Natural killer cell (primary cell): ENCODE measurements around the gene DAD1. TPM values are rescaled to one million over a fixed set of nuclear protein-coding genes. Genes with fewer than 3 reads are reported as not detected.
"Not testable (repeated sequence)": the region's sequence is repeated elsewhere in the genome, so short reads cannot be mapped to it uniquely, and the experiment has no call there.

Experiments
- ATAC-seq, 3 donors: fragments of 150-1000 bp in 2 of 3; fragments of 200-7000 bp in 1 of 3; cut with Tn5 transposase; 1 replicate in 1 of 3; 2 replicates in 2 of 3; pipeline ENCODE4 v1.10.0; 2021; ENCODE audit warnings: mild to moderate bottlenecking in 2 of 3, moderate library complexity in 2 of 3
- DNase-seq, 2 donors: peaks; one replicate each; pipeline versions ENCODE4 v3.0.0 to v3.0.0-alpha.2; 2013 to 2021; ENCODE audit warnings: mixed read lengths in 1 of 2
- H3K27ac ChIP-seq: one replicate; pipeline ENCODE4 v1.5.1; 2013; ENCODE audit warnings: mild to moderate bottlenecking, low read length
- H3K27me3 ChIP-seq: one replicate; pipeline ENCODE4 v1.6.1; 2013; ENCODE audit warnings: low read length; ENCODE audit not compliant: control insufficient read depth, insufficient read depth
- H3K36me3 ChIP-seq: one replicate; pipeline ENCODE4 v1.6.1; 2013; ENCODE audit warnings: low read length; ENCODE audit not compliant: control insufficient read depth, insufficient read depth
- H3K4me1 ChIP-seq: one replicate; pipeline ENCODE4 v1.6.1; 2013; ENCODE audit warnings: low read length; ENCODE audit not compliant: control insufficient read depth, insufficient read depth
- H3K4me3 ChIP-seq: one replicate; pipeline ENCODE4 v1.5.1; 2013; ENCODE audit warnings: low read length
- H3K9me3 ChIP-seq: one replicate; pipeline ENCODE4 v1.6.1; 2013; ENCODE audit warnings: low read length; ENCODE audit not compliant: control insufficient read depth, insufficient read depth
- H3K27ac Mint-ChIP-seq, 2 donors: one replicate each; pipeline ENCODE4 v1.8.0; 2022; ENCODE audit warnings: mild to moderate bottlenecking in 2 of 2, mixed read lengths in 2 of 2, moderate library complexity in 1 of 2
- H3K27me3 Mint-ChIP-seq, 2 donors: one replicate each; pipeline ENCODE4 v1.8.0; 2022; ENCODE audit warnings: low read depth in 2 of 2, mixed read lengths in 2 of 2
- H3K36me3 Mint-ChIP-seq: one replicate; pipeline ENCODE4 v1.8.0; 2022; ENCODE audit warnings: mixed read lengths
- H3K4me1 Mint-ChIP-seq, 2 donors: one replicate each; pipeline ENCODE4 v1.8.0; 2022; ENCODE audit warnings: mixed read lengths in 2 of 2
- H3K4me3 Mint-ChIP-seq: one replicate; pipeline ENCODE4 v1.8.0; 2022; ENCODE audit warnings: mild to moderate bottlenecking, moderate library complexity, mixed read lengths
- H3K9me3 Mint-ChIP-seq, 2 donors: one replicate each; pipeline ENCODE4 v1.8.0; 2022; ENCODE audit warnings: mixed read lengths in 2 of 2
- CTCF ChIP-seq: fragments of 200-600 bp; IDR thresholded peaks from one replicate; pipeline ENCODE4 v1.8.0; 2022; ENCODE audit warnings: antibody characterized with exemption
- WGBS: methylation state at CpG from one replicate; pipeline ENCODE4 v1.1.7; 2013; ENCODE audit warnings: missing lambda C conversion rate; ENCODE audit not compliant: insufficient coverage; 5-methylcytosine and 5-hydroxymethylcytosine counted together
- intact Hi-C: fragments of 100-400 bp; cut with micrococcal nuclease; formaldehyde crosslinking; loops from one replicate; pipeline ENCODE4 v1.14.2; 2022
- total RNA-seq, 4 donors: library from RNA; stranded (reverse); fragments of 120-200 nt in 1 of 4; gene quantifications; one replicate each; pipeline versions ENCODE4 v1.2.3 to v1.2.4, GENCODE V29; 2013 to 2022

Gene DAD1
- total RNA-seq, 3 donors from 2014 or later (not counting 1 experiment from before 2014, with no cell fraction given), result 79.5 to 97.9 (median 92.8) TPM

GRCh38 chr14:22588526-22589095 is 413 bp downstream of the DAD1 start:
- H3K9me3 Mint-ChIP-seq, result no peaks in the 10 kb centered on the region
- Histone ChIP-seq H3K4me1 (peaks cover 21% of the 10 kb centered on the region), H3K27me3 (no peaks in the 10 kb centered on the region), H3K27ac (peak overlapping the region; percentile 97), H3K36me3 (peaks cover 2% of the 10 kb centered on the region), H3K4me3 (peak overlapping the region; percentile 80), H3K9me3 (no peaks in the 10 kb centered on the region)
- under 1% methylated on average over 14 of the region's 17 CpGs for WGBS
- TF ChIP-seq CTCF, result no peak
- DNase-seq (peak in 1 of 2 donors; percentile 64), ATAC-seq (no peak)
- H3K27me3 Mint-ChIP-seq, result peaks cover 7 to 10% of the 10 kb centered on the region in 2 donors
- H3K27ac Mint-ChIP-seq, result peak overlapping the region; percentile 97 to 99
- H3K36me3 Mint-ChIP-seq, result no peaks in the 10 kb centered on the region
- peak overlapping the region; percentile 90 for H3K4me3 Mint-ChIP-seq
- intact Hi-C loops, result loop anchor here (1.0 to 5.0 kb wide), 8 partner anchors 10 to 507 kb away; partner anchors contain the start of genes ABHD4, ACIN1, C14orf119 and LRP10
- H3K4me1 Mint-ChIP-seq, result peaks cover 51 to 53% of the 10 kb centered on the region in 2 donors

DNA sequence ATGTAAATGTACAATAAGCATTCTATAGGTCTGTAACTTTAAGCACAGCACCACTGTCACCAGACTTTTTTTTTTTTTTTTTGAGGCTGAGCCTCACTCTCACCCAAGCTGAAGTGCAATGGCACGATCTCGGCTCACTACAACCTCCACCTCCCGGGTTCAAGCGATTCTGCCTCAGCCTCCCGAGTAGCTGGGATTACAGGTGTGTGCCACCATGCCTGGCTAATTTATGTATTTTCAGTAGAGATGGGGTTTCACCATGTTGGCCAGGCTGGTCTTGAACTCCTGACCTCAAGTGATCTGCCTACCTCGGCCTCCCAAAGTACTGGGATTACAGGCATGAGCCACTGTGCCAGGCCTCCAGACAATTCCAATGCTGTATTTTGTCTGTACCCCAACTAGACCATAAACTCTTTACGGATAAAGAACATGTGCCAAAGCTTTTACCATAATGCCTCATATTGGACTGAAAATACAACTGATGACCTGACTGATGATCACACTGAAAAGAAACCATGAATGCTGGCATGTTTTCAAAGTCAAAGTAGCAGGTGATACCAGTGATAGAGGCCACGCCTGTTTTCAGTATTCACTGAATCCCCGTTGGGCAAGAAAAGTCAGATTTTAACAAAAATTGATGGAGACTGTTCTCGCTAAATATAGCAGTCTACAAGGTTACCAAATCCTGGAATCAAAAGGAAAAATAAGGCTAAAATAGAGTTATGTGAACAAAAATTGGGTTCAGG is 1.2 kb downstream of the DAD1 start:
- intact Hi-C loops, result loop anchor here (2.0 to 5.0 kb wide), 3 partner anchors 179 to 284 kb away; partner anchors contain the start of genes LRP10, MRPL52 and OXA1L
- 73% methylated on average over 10 of the region's 10 CpGs for WGBS
- peak overlapping the region; percentile 97 for H3K27ac ChIP-seq
- H3K4me3 ChIP-seq, result peak overlapping the region; percentile 80
- not testable (repeated sequence) for H3K27me3 Mint-ChIP-seq, H3K36me3 Mint-ChIP-seq, H3K9me3 Mint-ChIP-seq, H3K9me3 ChIP-seq, H3K27me3 ChIP-seq, ATAC-seq, H3K36me3 ChIP-seq
- peaks cover 21% of the 10 kb centered on the region for H3K4me1 ChIP-seq
- peaks cover 59 to 61% of the 10 kb centered on the region in 2 donors for H3K4me1 Mint-ChIP-seq
- DNase-seq, result peak in 1 of 2 donors; percentile 53
- peak overlapping the region; percentile 97 to 99 for H3K27ac Mint-ChIP-seq
- H3K4me3 Mint-ChIP-seq, result peak overlapping the region; percentile 90

GRCh38 chr14:22587247-22587646 is 1.8 kb downstream of the DAD1 start:
- DNase-seq, result peak in 1 of 2 donors; percentile 18
- no peak for TF ChIP-seq CTCF
- WGBS, result 87% methylated on average over 5 of the region's 5 CpGs
- no peaks in the 10 kb centered on the region for H3K9me3 ChIP-seq
- no peaks in the 10 kb centered on the region for H3K9me3 Mint-ChIP-seq
- H3K4me3 ChIP-seq, result no peak overlapping the region
- intact Hi-C loops, result loop anchor here (5.0 kb wide), 2 partner anchors 240 to 285 kb away; partner anchors contain the start of genes LRP10 and MRPL52
- peak overlapping the region; percentile 97 for H3K27ac ChIP-seq
- no peaks in the 10 kb centered on the region for H3K36me3 Mint-ChIP-seq
- H3K4me3 Mint-ChIP-seq, result no peak overlapping the region
- ATAC-seq, result no peak
- no peaks in the 10 kb centered on the region for H3K27me3 Mint-ChIP-seq
- peaks cover 2% of the 10 kb centered on the region for H3K36me3 ChIP-seq
- H3K4me1 Mint-ChIP-seq, result peaks cover 63 to 64% of the 10 kb centered on the region in 2 donors
- H3K4me1 ChIP-seq, result peaks cover 21% of the 10 kb centered on the region
- H3K27me3 ChIP-seq, result no peaks in the 10 kb centered on the region
- peak overlapping the region; percentile 97 to 99 for H3K27ac Mint-ChIP-seq

DNA sequence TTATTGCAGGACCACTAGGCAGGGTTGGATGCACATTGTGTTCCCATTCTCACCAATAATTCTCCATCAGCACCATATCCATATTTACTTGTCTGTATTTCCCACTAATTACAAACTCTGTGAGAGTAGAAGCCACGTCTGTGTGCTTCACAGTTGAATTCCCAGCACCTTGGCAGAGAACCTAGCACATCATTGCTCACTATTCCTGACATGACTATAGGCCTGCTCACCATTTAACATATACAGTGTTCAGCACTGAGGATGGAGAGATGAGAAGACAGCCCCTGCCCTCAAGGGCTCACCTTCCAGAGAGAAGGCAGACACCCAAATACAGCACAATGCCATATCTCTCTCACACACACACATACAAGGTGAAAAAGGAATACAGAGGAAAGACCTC is 5.0 kb downstream of the DAD1 start:
- Mint-ChIP-seq H3K9me3 (no peaks in the 10 kb centered on the region), H3K27ac (peak overlapping the region; percentile 9 to 73), H3K4me3 (no peak overlapping the region), H3K4me1 (peaks cover 57 to 59% of the 10 kb centered on the region in 2 donors), H3K36me3 (no peaks in the 10 kb centered on the region), H3K27me3 (no peaks in the 10 kb centered on the region)
- intact Hi-C loops, result no loop called here
- H3K36me3 ChIP-seq, result peaks cover 5% of the 10 kb centered on the region
- no peak for TF ChIP-seq CTCF
- DNase-seq (no peak), ATAC-seq (no peak)
- peaks cover 13% of the 10 kb centered on the region for H3K4me1 ChIP-seq
- no peaks in the 10 kb centered on the region for H3K9me3 ChIP-seq
- no peak overlapping the region for H3K4me3 ChIP-seq
- WGBS, result 72% methylated on average over 1 of the region's 1 CpG
- no peak overlapping the region for H3K27ac ChIP-seq
- no peaks in the 10 kb centered on the region for H3K27me3 ChIP-seq
